Renal cortex interstitium (tissue), 11 donors: ENCODE results near the gene BOLL. TPM values are rescaled to one million over a fixed set of nuclear protein-coding genes. Genes with fewer than 3 reads are reported as not detected.
"Not testable (repeated sequence)": the region's sequence is repeated elsewhere in the genome, so short reads cannot be mapped to it uniquely, and the experiment has no call there.

Source experiments
- DNase-seq, 11 donors: peaks; one replicate each; pipeline ENCODE4 v3.0.0-alpha.2; 2013; ENCODE audit warnings: low read depth in 9 of 11, low spot score in 4 of 11; ENCODE audit errors: extremely low read depth in 1 of 11
- polyA plus RNA-seq, 3 donors: library from polyadenylated mRNA; unstranded; fragments of 120-200 nt; gene quantifications; one replicate each; pipeline ENCODE4 v1.2.1, GENCODE V29; 2013; ENCODE audit not compliant: insufficient read length in 3 of 3

The BOLL gene
- polyA plus RNA-seq, 3 donors, result 0.06 to 0.08 TPM; not detected in 1

GRCh38 chr2:197801033-197801432 lies 15.9 kb upstream of the BOLL start:
- DNase-seq, result no peak

DNA sequence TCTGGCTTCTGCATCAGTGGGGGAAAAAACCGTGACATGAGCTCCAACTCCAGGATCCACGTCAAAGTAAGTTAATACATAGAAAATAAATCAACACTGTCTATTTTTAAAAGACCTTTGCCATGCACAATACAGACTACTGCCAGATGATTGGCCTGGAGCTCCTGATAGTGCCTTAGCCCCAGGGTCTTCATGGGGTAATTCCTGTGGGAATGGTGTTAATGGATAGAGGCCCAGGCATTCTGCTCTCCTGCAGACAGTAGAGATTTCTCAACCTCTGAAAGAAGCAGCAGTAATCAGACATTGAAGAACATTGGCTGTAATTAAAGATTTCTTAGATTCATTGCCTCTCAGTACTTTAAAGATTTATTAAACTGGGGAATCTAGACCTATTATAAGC lies 15.0 kb upstream of the BOLL start:
- no peak for DNase-seq

- no peak for DNase-seq
Measured at GRCh38 chr2:197799068-197799467, 13.9 kb upstream of the BOLL start.

DNA sequence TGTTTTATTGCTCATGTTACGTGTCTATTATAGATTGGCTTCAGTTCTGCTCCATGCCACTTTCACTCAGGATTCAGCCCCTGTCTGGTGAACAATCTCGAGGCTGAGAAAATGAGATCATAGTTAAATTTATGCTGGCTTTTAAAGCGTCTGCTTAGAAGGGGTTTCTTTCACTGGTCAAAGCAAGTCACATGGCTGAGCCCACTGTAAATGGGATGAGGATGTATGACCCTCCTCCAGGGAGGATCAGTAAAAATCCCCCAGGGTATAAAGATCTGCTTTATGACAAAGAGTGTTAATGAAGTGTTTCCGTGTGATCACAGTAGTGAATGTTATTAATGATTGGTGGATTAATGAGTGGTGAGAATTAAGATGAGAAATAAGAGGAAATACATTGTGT lies 13.1 kb upstream of the BOLL start:
- DNase-seq, result no peak

GRCh38 chr2:197795277-197795676 lies 10.2 kb upstream of the BOLL start:
- no peak for DNase-seq

DNA sequence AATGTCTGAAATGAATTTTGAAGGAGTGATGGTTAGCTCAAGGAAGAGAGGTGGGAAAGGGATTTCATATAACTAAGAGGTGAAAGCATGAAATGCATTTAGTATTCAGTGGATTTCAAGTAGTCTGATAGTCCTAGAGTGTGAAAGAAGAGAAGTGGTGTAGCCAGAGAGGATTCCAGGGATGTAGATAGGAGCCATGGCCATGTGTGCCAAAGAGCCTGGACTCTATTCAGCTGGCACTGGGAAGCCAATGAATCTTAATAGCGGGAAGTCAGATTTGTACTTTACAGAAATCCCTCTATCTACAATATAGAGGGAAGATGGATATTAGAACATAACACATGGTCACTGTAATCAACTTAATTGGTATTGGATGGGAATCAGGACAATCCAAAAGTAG lies 8.3 kb upstream of the BOLL start:
- DNase-seq, result no peak

- DNase-seq, result peak in 4 of 11 donors; percentile 12 to 26 (median 19)
Measured at GRCh38 chr2:197786010-197786877, 1.1 kb upstream of the BOLL start.

DNA sequence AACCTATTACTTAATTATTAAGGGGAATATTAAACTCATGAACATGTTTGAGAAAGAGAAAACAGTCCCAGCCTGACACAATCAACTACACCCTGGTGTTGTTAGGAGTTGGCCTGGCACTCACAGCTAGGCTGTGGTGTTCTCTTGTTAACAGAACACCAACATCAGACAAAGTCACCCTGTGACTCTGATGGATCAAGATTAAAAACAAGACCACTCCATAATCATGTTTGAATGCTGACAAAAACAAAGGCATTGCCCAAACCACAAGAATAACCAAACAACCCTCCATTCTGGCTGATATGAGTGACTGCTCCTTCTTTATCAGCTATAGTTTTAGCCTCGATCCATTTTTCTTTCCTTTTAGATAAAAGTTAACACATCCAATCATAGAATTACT lies 3.0 kb downstream of the BOLL start:
- no peak for DNase-seq

DNA sequence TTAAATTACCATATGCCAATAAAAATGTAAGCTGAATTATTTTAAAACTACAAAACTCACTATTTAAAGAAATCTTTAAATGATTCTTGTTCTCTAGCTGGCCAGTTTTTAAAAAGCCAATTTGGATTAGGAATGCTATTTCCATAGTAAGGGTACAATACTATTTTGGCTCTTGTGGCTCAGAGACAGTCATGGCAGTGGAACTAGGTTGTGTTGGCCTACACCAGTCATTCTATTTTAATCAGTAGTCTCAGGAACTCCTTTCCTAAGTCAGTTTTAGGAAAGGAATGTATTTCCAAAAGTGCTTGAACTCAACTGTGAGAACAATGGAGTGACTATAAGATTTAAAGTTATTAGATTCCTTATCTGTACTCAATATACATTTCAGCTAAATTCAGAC lies 5.9 kb downstream of the BOLL start:
- DNase-seq, result no peak

GRCh38 chr2:197777823-197778407 lies 7.2 kb downstream of the BOLL start:
- peak in 9 of 11 donors; percentile 2 to 42 (median 8) for DNase-seq

DNA sequence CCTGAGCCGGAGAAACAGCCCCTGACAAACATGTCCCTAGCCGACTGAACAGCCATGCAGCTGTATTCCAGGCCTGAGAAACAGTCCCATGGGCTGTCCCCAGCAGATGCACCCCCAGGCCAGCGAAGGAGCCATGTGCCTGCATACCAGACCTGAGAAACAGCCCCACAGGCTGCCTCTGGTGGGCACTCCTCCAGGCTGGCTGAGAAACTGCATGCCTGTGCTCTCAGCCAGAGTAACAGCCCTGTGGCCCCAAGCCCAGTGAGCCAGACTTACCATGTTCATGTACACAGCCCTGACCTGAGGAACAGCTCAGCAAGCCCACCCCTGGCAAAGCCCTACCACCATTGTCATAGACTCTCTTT lies 24.8 kb downstream of the BOLL start:
- DNase-seq, result no peak

DNA sequence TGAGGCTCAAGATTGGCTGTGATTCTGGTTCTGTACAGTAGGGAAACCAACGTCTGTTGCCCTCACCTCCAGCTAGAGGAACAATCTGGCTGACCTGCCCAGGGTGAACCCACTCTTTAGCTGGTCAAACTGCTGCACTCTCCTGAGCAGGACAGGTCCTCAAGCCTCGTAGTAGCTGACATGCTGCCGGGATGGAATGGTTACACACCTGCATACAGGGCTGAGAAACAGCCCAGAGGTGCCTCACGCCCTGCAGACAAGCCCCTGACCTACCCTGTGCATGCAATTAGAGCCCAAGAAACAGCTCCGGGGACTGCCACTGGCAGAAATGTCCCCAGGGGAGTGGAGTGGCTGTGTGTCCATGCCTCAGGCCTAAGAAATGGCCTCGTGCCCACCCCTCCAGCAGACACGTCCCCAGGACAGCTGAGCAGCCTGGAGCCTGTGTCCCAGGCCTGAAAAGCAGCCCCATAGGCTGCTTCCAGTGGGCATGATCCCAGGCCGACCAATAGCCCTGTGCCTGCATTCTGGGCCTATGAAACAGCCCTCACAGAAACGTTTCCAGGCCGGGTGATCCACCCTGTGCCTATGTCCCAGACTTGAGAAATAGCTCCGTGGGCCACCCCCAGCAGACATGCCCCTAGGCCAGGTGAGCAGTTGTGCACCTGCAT lies 25.4 kb downstream of the BOLL start:
- no peak for DNase-seq

GRCh38 chr2:197759013-197759412 lies 26.1 kb downstream of the BOLL start:
- no peak for DNase-seq

DNA sequence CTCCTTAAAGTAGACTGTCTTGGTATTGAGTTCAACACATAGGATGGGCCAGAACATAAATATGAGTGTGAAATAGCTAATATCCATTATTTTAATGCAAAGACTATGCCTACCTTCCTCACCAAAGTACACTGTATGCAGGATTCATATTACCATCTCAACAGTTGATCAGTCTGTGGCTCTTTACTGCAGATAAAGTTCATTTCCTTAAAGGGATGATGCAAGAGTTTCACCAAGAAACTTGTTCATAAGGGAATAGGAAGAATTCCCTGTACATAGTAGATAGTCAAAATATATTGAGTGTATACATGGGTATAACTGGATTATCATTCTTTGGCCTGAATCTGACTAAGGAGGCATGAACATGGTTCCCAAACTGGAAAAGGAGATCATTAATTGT lies 44.9 kb downstream of the BOLL start:
- DNase-seq, result no peak

- not testable (repeated sequence) for DNase-seq
Measured at GRCh38 chr2:197728555-197729544, 56.3 kb downstream of the BOLL start.

GRCh38 chr2:197727011-197727410 lies 58.1 kb downstream of the BOLL start:
- DNase-seq, result no peak

DNA sequence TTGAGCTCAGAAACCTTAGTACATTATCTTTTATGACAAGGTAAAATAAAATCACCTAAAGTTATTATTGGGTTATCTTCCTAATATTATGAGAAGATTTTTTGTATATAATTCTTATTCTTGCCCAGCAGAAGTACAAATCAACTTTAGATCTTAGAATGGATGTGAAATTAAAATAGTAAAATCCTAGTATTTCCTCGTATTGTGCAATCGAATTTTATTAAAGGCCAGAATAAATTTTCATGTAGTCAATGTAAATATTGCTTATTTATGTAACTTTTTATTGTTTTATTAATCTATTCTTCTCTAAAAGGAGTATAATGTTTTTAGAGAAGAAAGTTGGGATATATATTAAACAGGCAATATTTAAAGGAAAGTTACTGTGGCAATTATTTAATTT lies 67.3 kb downstream of the BOLL start:
- DNase-seq, result no peak

- no peak for DNase-seq
Measured at GRCh38 chr2:197713271-197713670, 71.8 kb downstream of the BOLL start.

DNA sequence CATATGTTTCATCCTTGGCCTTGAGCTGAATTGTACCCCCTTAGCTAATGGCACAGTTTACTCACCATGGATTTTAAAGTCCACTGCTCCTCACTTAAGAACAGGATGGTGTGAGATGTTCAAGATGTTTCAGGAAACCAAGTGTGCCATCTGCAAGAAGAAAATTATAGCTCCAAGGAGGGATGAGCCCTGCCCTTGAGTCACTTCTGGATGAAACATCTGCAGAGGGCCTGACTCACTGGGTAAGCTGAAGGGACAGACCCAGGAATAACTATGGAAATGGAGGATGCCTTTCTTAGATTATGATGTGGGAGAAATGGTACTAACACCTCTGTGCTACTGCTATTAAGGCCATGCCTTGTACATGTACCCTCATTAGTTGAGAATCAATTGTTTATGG lies 73.5 kb downstream of the BOLL start:
- no peak for DNase-seq
